GM12878 (cell line): ENCODE measurements around the gene AMDHD2. TPM values are rescaled to one million over a fixed set of nuclear protein-coding genes. Genes with fewer than 3 reads are reported as not detected.

Experiments used
- ATF7 ChIP-seq: fragments of 450-650 bp; IDR thresholded peaks from 2 replicates; pipeline ENCODE4 v1.6.1; 2016; ENCODE audit warnings: low read depth, mild to moderate bottlenecking
- BMI1 ChIP-seq: fragments of 450-650 bp; IDR thresholded peaks from 2 replicates; pipeline ENCODE4 v1.6.1; 2016; ENCODE audit warnings: mild to moderate bottlenecking, moderate library complexity, borderline replicate concordance
- CHD2 ChIP-seq: IDR thresholded peaks from 2 replicates; pipeline ENCODE4 v1.6.1; 2011; ENCODE audit warnings: low read depth, low read length, improper control_type of control experiment, borderline replicate concordance
- HDAC6 ChIP-seq: fragments of 200-600 bp; sonication (generic); IDR thresholded peaks from one replicate; pipeline ENCODE4 v1.8.0; 2017; ENCODE audit warnings: antibody characterized with exemption; ENCODE audit not compliant: unreplicated experiment
- IKZF2 ChIP-seq, 2 experiments: fragments of 450-650 bp; IDR thresholded peaks; 2 replicates each; pipeline ENCODE4 v1.6.1; 2017; ENCODE audit warnings: mild to moderate bottlenecking in 2 of 2, moderate library complexity in 2 of 2
- KDM1A ChIP-seq: fragments of 200-600 bp; sonication (generic); IDR thresholded peaks from 2 replicates; pipeline ENCODE4 v1.6.1; 2016; ENCODE audit warnings: borderline replicate concordance
- NFXL1 ChIP-seq: fragments of 450-650 bp; IDR thresholded peaks from 2 replicates; pipeline ENCODE4 v1.6.1; 2017; ENCODE audit warnings: antibody characterized with exemption, mild to moderate bottlenecking, borderline replicate concordance
- NR2C2 ChIP-seq: IDR thresholded peaks from 2 replicates; pipeline ENCODE4 v1.6.1; 2011; ENCODE audit warnings: borderline replicate concordance, low read depth; ENCODE audit not compliant: control insufficient read depth, insufficient read length
- PAX5 ChIP-seq: IDR thresholded peaks from 2 replicates; pipeline ENCODE4 v1.6.1; 2011; ENCODE audit warnings: low read depth, low read length, borderline replicate concordance
- POLR2AphosphoS2 ChIP-seq: IDR thresholded peaks from 2 replicates; pipeline ENCODE4 v1.6.1; 2011; ENCODE audit warnings: low read depth, mild to moderate bottlenecking, low read length, improper control_type of control experiment, moderate library complexity
- RUNX3 ChIP-seq: IDR thresholded peaks from 2 replicates; pipeline ENCODE4 v1.6.1; 2012; ENCODE audit warnings: low read length, inconsistent platforms
- SIX5 ChIP-seq: IDR thresholded peaks from 2 replicates; pipeline ENCODE4 v1.6.1; 2011; ENCODE audit warnings: mild to moderate bottlenecking, low read depth, low read length, moderate library complexity; ENCODE audit not compliant: severe bottlenecking
- SMAD5 ChIP-seq: IDR thresholded peaks from 2 replicates; pipeline ENCODE4 v1.6.1; 2016; ENCODE audit warnings: antibody characterized with exemption, low read depth
- SP1 ChIP-seq: IDR thresholded peaks from one replicate; pipeline ENCODE4 v1.6.1; 2011; ENCODE audit warnings: low read depth, low read length
- SUZ12 ChIP-seq: fragments of 200-600 bp; sonication (generic); IDR thresholded peaks from one replicate; pipeline ENCODE4 v1.6.1; 2018; ENCODE audit warnings: antibody characterized with exemption, mild to moderate bottlenecking; ENCODE audit not compliant: unreplicated experiment
- TCF3 ChIP-seq: IDR thresholded peaks from 2 replicates; pipeline ENCODE4 v1.6.1; 2012; ENCODE audit warnings: low read depth, mild to moderate bottlenecking, low read length, borderline replicate concordance; ENCODE audit not compliant: insufficient read depth
- YBX1 ChIP-seq: fragments of 450-650 bp; IDR thresholded peaks from 2 replicates; pipeline ENCODE4 v1.6.1; 2016; ENCODE audit warnings: antibody characterized with exemption
- ZNF384 ChIP-seq: IDR thresholded peaks from 2 replicates; pipeline ENCODE4 v1.6.1; 2012; ENCODE audit warnings: low read depth, mild to moderate bottlenecking, low read length, improper control_type of control experiment, borderline replicate concordance
- polyA plus RNA-seq, 11 experiments: library from polyadenylated mRNA; depleted of rRNA in 4 of 11; unstranded in 6 of 11; stranded (reverse) in 5 of 11; fragments of >200 nt; fragmentation: Nextera tagmentation in 4 of 11; fragmentation: Illumina TruSeq in 1 of 11; extraction: Ambion mirVana in 4 of 11; extraction: Trizol in 1 of 11; gene quantifications; 1 replicate in 1 of 11; 2 replicates in 10 of 11; pipeline versions ENCODE4 v1.2.1 to v1.2.3, GENCODE V29; 2011 to 2016; ENCODE audit warnings: inconsistent platforms in 2 of 11, missing spikeins in 2 of 11, low read depth in 1 of 11
- total RNA-seq, 4 experiments: library from RNA; depleted of rRNA in 3 of 4; stranded (reverse); fragments of >200 nt in 3 of 4; fragmentation: Illumina TruSeq in 1 of 4; extraction: Trizol in 1 of 4; gene quantifications; 2 replicates each; pipeline versions ENCODE4 v1.2.1 to v1.2.3, GENCODE V29; 2013 to 2021
- TF ChIP-seq, protein P1 (sequence below): fragments of 450-650 bp; IDR thresholded peaks from 2 replicates; pipeline ENCODE4 v1.6.1; 2017; ENCODE audit warnings: mild to moderate bottlenecking, moderate library complexity
- TF ChIP-seq, protein P2 (sequence below): fragments of 450-650 bp; conservative IDR thresholded peaks from 2 replicates; pipeline ENCODE4 v1.6.1; 2017; ENCODE audit warnings: mild to moderate bottlenecking, moderate library complexity
- TF ChIP-seq, protein P3 (sequence below): fragments of 450-650 bp; IDR thresholded peaks from 2 replicates; pipeline ENCODE4 v1.6.1; 2017; ENCODE audit warnings: low read depth, mild to moderate bottlenecking, moderate library complexity
- TF ChIP-seq, protein P4 (sequence below): IDR thresholded peaks from 2 replicates; pipeline ENCODE4 v1.6.1; 2011; ENCODE audit warnings: low read depth, mild to moderate bottlenecking, low read length, moderate library complexity, borderline replicate concordance; ENCODE audit errors: extremely low read depth

Gene AMDHD2
- total and polyA plus RNA-seq, 10 of the 15 experiments (the other 5 are each of a cell fraction or from before 2014, with no cell fraction given): 0.60 to 41.8 (median 24.3) TPM; not detected in 1

DNA sequence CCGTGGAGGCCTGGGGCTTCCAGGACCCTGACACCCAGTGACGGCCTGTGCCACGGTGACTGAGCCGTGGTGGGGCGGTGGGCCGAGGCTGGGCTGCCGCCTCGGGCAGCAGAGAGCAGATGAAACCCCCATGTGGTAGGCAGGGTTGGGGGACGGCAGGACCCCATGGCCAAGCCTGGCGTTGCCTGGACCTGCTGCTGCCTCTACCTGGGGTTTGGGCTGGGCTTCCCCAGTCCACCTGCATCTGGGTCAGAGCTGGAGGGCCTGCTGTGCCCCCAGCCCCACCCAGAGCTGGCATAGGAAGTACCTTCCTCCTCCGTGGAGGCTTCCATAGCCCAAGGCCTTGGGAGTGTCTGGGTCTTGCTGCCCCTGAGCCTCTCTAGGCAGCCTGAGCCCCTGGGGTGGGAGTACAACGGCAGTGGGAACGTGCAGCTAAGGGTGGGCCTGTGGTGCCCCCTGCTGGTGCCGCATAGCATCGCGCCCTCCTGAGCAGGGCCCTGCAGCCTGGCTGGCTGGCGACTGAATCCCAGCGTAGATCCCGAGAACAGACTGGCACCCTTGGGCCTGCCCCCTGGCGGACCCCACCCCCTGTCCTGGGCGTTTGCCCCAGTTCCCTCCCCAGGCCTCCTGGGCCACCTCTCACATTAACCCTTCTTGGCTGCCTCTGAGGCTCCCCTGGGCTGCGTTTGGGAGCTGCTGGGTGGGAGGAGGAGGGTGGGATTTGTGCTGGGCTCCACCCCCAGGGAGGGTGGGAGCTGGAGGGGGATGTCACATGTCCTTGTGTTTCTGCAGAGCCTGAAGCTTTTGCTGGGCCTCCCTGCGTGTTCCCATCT, 19.0 kb upstream of the AMDHD2 start (continued):
- TF ChIP-seq, protein P1, sequence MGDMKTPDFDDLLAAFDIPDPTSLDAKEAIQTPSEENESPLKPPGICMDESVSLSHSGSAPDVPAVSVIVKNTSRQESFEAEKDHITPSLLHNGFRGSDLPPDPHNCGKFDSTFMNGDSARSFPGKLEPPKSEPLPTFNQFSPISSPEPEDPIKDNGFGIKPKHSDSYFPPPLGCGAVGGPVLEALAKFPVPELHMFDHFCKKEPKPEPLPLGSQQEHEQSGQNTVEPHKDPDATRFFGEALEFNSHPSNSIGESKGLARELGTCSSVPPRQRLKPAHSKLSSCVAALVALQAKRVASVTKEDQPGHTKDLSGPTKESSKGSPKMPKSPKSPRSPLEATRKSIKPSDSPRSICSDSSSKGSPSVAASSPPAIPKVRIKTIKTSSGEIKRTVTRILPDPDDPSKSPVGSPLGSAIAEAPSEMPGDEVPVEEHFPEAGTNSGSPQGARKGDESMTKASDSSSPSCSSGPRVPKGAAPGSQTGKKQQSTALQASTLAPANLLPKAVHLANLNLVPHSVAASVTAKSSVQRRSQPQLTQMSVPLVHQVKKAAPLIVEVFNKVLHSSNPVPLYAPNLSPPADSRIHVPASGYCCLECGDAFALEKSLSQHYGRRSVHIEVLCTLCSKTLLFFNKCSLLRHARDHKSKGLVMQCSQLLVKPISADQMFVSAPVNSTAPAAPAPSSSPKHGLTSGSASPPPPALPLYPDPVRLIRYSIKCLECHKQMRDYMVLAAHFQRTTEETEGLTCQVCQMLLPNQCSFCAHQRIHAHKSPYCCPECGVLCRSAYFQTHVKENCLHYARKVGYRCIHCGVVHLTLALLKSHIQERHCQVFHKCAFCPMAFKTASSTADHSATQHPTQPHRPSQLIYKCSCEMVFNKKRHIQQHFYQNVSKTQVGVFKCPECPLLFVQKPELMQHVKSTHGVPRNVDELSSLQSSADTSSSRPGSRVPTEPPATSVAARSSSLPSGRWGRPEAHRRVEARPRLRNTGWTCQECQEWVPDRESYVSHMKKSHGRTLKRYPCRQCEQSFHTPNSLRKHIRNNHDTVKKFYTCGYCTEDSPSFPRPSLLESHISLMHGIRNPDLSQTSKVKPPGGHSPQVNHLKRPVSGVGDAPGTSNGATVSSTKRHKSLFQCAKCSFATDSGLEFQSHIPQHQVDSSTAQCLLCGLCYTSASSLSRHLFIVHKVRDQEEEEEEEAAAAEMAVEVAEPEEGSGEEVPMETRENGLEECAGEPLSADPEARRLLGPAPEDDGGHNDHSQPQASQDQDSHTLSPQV: no peak
- TF ChIP-seq ZNF384 (no peak), SUZ12 (no peak), SP1 (no peak), TCF3 (no peak), NR2C2 (no peak), NFXL1 (no peak), PAX5 (no peak), RUNX3 (no peak), KDM1A (no peak), SIX5 (no peak), ATF7 (no peak), HDAC6 (no peak), YBX1 (no peak), BMI1 (no peak), SMAD5 (no peak), IKZF2 (IDR thresholded peaks at IDR 0.05) (no peak), CHD2 (no peak), POLR2AphosphoS2 (no peak)
- TF ChIP-seq, protein P2, sequence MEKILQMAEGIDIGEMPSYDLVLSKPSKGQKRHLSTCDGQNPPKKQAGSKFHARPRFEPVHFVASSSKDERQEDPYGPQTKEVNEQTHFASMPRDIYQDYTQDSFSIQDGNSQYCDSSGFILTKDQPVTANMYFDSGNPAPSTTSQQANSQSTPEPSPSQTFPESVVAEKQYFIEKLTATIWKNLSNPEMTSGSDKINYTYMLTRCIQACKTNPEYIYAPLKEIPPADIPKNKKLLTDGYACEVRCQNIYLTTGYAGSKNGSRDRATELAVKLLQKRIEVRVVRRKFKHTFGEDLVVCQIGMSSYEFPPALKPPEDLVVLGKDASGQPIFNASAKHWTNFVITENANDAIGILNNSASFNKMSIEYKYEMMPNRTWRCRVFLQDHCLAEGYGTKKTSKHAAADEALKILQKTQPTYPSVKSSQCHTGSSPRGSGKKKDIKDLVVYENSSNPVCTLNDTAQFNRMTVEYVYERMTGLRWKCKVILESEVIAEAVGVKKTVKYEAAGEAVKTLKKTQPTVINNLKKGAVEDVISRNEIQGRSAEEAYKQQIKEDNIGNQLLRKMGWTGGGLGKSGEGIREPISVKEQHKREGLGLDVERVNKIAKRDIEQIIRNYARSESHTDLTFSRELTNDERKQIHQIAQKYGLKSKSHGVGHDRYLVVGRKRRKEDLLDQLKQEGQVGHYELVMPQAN: no peak
- TF ChIP-seq, protein P3, sequence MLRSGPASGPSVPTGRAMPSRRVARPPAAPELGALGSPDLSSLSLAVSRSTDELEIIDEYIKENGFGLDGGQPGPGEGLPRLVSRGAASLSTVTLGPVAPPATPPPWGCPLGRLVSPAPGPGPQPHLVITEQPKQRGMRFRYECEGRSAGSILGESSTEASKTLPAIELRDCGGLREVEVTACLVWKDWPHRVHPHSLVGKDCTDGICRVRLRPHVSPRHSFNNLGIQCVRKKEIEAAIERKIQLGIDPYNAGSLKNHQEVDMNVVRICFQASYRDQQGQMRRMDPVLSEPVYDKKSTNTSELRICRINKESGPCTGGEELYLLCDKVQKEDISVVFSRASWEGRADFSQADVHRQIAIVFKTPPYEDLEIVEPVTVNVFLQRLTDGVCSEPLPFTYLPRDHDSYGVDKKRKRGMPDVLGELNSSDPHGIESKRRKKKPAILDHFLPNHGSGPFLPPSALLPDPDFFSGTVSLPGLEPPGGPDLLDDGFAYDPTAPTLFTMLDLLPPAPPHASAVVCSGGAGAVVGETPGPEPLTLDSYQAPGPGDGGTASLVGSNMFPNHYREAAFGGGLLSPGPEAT: no peak
- TF ChIP-seq, protein P4, sequence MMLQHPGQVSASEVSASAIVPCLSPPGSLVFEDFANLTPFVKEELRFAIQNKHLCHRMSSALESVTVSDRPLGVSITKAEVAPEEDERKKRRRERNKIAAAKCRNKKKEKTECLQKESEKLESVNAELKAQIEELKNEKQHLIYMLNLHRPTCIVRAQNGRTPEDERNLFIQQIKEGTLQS: no peak
